Panc1 (cell line): ENCODE results near the gene ABHD12. TPM values are rescaled to one million over a fixed set of nuclear protein-coding genes. Genes with fewer than 3 reads are reported as not detected.
A peak's percentile ranks its signal among the peaks of the same experiment; 100 is the strongest.

Experiments
- ATAC-seq: fragments of 200-7000 bp; cut with Tn5 transposase; 2 replicates; pipeline ENCODE4 v1.9.1; 2020; ENCODE audit warnings: mild to moderate bottlenecking, moderate library complexity
- BruUV-seq: library from RNA; stranded (reverse); fragments of 400-500 nt; replicated peaks from 2 replicates; lab custom pipeline; 2021; lab: Mats Ljungman, UMichigan
- CTCF ChIA-PET: fragments of 300-600 bp; sonication (Branson Sonifier 250); formaldehyde crosslinking; loops from one replicate; lab custom pipeline; 2022; ENCODE audit warnings: antibody characterized with exemption; lab: Charles Lee
- POLR2A ChIA-PET: fragments of 300-600 bp; sonication (Branson Sonifier 250); formaldehyde crosslinking; loops from one replicate; lab custom pipeline; 2022; ENCODE audit warnings: antibody characterized with exemption; lab: Charles Lee
- DNase-seq: peaks from one replicate; pipeline ENCODE4 v3.0.0-alpha.2; 2010; ENCODE audit warnings: low read depth, low spot score
- H3K27ac ChIP-seq: 2 replicates; pipeline ENCODE4 v1.5.1; 2011; ENCODE audit warnings: mild to moderate bottlenecking, low read length, inconsistent platforms
- H3K27me3 ChIP-seq: fragments of 200-500 bp; sonication (Bioruptor generic); 2 replicates; pipeline ENCODE4 v1.6.0; 2014; ENCODE audit warnings: low read length, inconsistent platforms; ENCODE audit not compliant: control insufficient read depth, insufficient read depth
- H3K36me3 ChIP-seq: fragments of 200-500 bp; sonication (Bioruptor generic); 2 replicates; pipeline ENCODE4 v1.5.1; 2014; ENCODE audit warnings: inconsistent platforms, mild to moderate bottlenecking, low read length, moderate library complexity; ENCODE audit not compliant: control insufficient read depth, insufficient read depth
- H3K4me1 ChIP-seq: 2 replicates; pipeline ENCODE4 v1.5.1; 2011; ENCODE audit warnings: inconsistent platforms, mild to moderate bottlenecking, low read length, moderate library complexity; ENCODE audit not compliant: control insufficient read depth, insufficient read depth
- H3K4me3 ChIP-seq, 2 experiments: 2 replicates each; pipeline ENCODE4 v1.5.1; 2011 to 2012; ENCODE audit warnings: low read depth in 2 of 2, low read length in 2 of 2, mild to moderate bottlenecking in 2 of 2, inconsistent platforms in 1 of 2, moderate library complexity in 1 of 2
- H3K9me3 ChIP-seq: fragments of 200-500 bp; sonication (Bioruptor generic); 2 replicates; pipeline ENCODE4 v1.5.1; 2014; ENCODE audit warnings: low read depth, mild to moderate bottlenecking, inconsistent platforms, low read length, moderate library complexity; ENCODE audit not compliant: control insufficient read depth, insufficient read depth
- POLR2AphosphoS5 ChIP-seq: IDR thresholded peaks from 2 replicates; pipeline ENCODE4 v1.6.1; 2012; ENCODE audit warnings: mild to moderate bottlenecking, low read depth, low read length, moderate library complexity
- SIN3A ChIP-seq: IDR thresholded peaks from 2 replicates; pipeline ENCODE4 v1.6.1; 2012; ENCODE audit warnings: low read depth, mild to moderate bottlenecking, low read length, moderate library complexity, borderline replicate concordance; ENCODE audit not compliant: insufficient read depth
- TCF7L2 ChIP-seq: IDR thresholded peaks from 2 replicates; pipeline ENCODE4 v1.6.1; 2011; ENCODE audit warnings: mild to moderate bottlenecking, low read depth, low read length, inconsistent platforms
- in situ Hi-C: cut with HindIII; loops from 2 replicates; pipeline ENCODE4 v1.10.0; 2016; ENCODE audit warnings: low sequenced_read_pairs, low pct_unique_long_range_greater_than_20kb
- intact Hi-C: fragments of 100-400 bp; cut with micrococcal nuclease; formaldehyde crosslinking; loops from one replicate; pipeline ENCODE4 v1.10.0; 2022; ENCODE audit not compliant: unreplicated experiment
- total RNA-seq: library from RNA; stranded (reverse); gene quantifications from one replicate; pipeline ENCODE4 v1.2.1, GENCODE V29; 2021; ENCODE audit not compliant: unreplicated experiment
- TF ChIP-seq, protein P1 (sequence below): fragments of 450-650 bp; IDR thresholded peaks from 2 replicates; pipeline ENCODE4 v1.5.1; 2017; ENCODE audit warnings: mild to moderate bottlenecking
- TF ChIP-seq, protein P2 (sequence below), 2 experiments: IDR thresholded peaks; 2 replicates each; pipeline ENCODE4 v1.6.1; 2011 to 2012; ENCODE audit warnings: low read depth in 2 of 2, control low read depth in 1 of 2, low read length in 1 of 2, mild to moderate bottlenecking in 1 of 2, moderate library complexity in 1 of 2; ENCODE audit not compliant: insufficient read depth in 1 of 2

Gene ABHD12
- total RNA-seq, 1 experiment from 2014 or later, result 90.9 TPM

GRCh38 chr20:25250508-25250907, 140.1 kb downstream of the ABHD12 start:
- peak overlapping the region; percentile 91 to 92 for H3K4me3 ChIP-seq
- ChIA-PET POLR2A (interaction anchor here (0.6 to 0.7 kb wide), 2 partner anchors 27 to 258 kb away, joined by 3 read pairs; partner anchors contain the start of gene APMAP), CTCF (no interaction called here)
- no TSS peak for BruUV-seq
- in situ Hi-C loops, result no loop called here
- TF ChIP-seq, protein P1, sequence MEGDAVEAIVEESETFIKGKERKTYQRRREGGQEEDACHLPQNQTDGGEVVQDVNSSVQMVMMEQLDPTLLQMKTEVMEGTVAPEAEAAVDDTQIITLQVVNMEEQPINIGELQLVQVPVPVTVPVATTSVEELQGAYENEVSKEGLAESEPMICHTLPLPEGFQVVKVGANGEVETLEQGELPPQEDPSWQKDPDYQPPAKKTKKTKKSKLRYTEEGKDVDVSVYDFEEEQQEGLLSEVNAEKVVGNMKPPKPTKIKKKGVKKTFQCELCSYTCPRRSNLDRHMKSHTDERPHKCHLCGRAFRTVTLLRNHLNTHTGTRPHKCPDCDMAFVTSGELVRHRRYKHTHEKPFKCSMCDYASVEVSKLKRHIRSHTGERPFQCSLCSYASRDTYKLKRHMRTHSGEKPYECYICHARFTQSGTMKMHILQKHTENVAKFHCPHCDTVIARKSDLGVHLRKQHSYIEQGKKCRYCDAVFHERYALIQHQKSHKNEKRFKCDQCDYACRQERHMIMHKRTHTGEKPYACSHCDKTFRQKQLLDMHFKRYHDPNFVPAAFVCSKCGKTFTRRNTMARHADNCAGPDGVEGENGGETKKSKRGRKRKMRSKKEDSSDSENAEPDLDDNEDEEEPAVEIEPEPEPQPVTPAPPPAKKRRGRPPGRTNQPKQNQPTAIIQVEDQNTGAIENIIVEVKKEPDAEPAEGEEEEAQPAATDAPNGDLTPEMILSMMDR, result no peak
- TF ChIP-seq SIN3A (no peak), POLR2AphosphoS5 (no peak), TCF7L2 (no peak)
- TF ChIP-seq, protein P2, sequence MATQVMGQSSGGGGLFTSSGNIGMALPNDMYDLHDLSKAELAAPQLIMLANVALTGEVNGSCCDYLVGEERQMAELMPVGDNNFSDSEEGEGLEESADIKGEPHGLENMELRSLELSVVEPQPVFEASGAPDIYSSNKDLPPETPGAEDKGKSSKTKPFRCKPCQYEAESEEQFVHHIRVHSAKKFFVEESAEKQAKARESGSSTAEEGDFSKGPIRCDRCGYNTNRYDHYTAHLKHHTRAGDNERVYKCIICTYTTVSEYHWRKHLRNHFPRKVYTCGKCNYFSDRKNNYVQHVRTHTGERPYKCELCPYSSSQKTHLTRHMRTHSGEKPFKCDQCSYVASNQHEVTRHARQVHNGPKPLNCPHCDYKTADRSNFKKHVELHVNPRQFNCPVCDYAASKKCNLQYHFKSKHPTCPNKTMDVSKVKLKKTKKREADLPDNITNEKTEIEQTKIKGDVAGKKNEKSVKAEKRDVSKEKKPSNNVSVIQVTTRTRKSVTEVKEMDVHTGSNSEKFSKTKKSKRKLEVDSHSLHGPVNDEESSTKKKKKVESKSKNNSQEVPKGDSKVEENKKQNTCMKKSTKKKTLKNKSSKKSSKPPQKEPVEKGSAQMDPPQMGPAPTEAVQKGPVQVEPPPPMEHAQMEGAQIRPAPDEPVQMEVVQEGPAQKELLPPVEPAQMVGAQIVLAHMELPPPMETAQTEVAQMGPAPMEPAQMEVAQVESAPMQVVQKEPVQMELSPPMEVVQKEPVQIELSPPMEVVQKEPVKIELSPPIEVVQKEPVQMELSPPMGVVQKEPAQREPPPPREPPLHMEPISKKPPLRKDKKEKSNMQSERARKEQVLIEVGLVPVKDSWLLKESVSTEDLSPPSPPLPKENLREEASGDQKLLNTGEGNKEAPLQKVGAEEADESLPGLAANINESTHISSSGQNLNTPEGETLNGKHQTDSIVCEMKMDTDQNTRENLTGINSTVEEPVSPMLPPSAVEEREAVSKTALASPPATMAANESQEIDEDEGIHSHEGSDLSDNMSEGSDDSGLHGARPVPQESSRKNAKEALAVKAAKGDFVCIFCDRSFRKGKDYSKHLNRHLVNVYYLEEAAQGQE (IDR thresholded peaks at IDR 0.05; ENCODE audit: insufficient read depth in 1 of 2, low read depth in 2 of 2, low read length in 1 of 2), result no peak
- H3K27me3 ChIP-seq, result no peaks in the 10 kb centered on the region
- peak overlapping the region; percentile 93 for H3K27ac ChIP-seq
- peaks cover 6% of the 10 kb centered on the region for H3K36me3 ChIP-seq
- DNase-seq, result no peak
- intact Hi-C loops, result no loop called here
- H3K4me1 ChIP-seq, result peaks cover 59% of the 10 kb centered on the region
- no peak for ATAC-seq
- no peaks in the 10 kb centered on the region for H3K9me3 ChIP-seq

Other genes with a start within 250 kb of the ABHD12 start
- 108 TPM for gene ENTPD6, start 195.1 kb downstream of the ABHD12 start, total RNA-seq
- 220 TPM for gene PYGB, start 142.8 kb downstream of the ABHD12 start, total RNA-seq
- gene GINS1, start 16.8 kb upstream of the ABHD12 start, total RNA-seq, result 36.0 TPM
- 25.0 TPM for gene NINL, start 194.7 kb upstream of the ABHD12 start, total RNA-seq
- gene NANP, start 233.2 kb upstream of the ABHD12 start, total RNA-seq, result 7.3 TPM